Coronary artery (tissue), 2 donors: ENCODE results near the gene USHBP1.

Source experiments
- DNase-seq: peaks from one replicate; pipeline ENCODE4 v3.0.0-alpha.2; 2017; ENCODE audit warnings: low spot score
- H3K27ac ChIP-seq, 2 donors: fragments of 200-600 bp; sonication (generic); one replicate each; pipeline ENCODE4 v1.5.1; 2016 to 2019
- H3K4me3 ChIP-seq: fragments of 200-600 bp; sonication (generic); 2 replicates; pipeline ENCODE4 v1.5.1; 2016; ENCODE audit warnings: mild to moderate bottlenecking, moderate library complexity
- CTCF ChIP-seq: fragments of 200-600 bp; sonication (generic); IDR thresholded peaks from one replicate; pipeline ENCODE4 v1.5.1; 2019; ENCODE audit warnings: antibody characterized with exemption

USHBP1 gene

DNA sequence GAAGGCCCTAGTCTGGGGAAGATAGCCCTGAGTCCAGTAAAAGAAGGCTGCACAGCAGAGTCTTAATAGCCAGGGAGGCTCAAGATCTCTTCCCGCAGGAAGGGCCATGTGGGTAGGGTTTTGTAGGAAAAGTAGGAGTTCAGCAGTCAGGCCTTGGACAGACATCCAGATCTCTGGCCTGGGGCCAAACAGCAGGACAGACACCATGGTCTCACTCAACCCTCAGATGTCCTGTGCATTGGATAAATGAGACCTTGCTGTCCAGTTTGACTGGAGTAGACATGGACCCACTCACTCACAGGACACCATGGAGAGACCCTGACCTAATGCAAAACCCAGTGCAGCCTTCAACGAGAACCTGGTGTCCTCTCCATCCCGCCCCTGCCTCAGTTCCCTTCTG lies 34.7 kb downstream of the USHBP1 start:
- DNase-seq: no peak
- Histone ChIP-seq H3K4me3 (no peak overlapping the region), H3K27ac (no peak overlapping the region)
- no peak for TF ChIP-seq CTCF

GRCh38 chr19:17227798-17228367 lies 36.7 kb downstream of the USHBP1 start:
- DNase-seq: no peak
- no peak overlapping the region for H3K4me3 ChIP-seq
- no peak overlapping the region for H3K27ac ChIP-seq
- no peak for TF ChIP-seq CTCF

DNA sequence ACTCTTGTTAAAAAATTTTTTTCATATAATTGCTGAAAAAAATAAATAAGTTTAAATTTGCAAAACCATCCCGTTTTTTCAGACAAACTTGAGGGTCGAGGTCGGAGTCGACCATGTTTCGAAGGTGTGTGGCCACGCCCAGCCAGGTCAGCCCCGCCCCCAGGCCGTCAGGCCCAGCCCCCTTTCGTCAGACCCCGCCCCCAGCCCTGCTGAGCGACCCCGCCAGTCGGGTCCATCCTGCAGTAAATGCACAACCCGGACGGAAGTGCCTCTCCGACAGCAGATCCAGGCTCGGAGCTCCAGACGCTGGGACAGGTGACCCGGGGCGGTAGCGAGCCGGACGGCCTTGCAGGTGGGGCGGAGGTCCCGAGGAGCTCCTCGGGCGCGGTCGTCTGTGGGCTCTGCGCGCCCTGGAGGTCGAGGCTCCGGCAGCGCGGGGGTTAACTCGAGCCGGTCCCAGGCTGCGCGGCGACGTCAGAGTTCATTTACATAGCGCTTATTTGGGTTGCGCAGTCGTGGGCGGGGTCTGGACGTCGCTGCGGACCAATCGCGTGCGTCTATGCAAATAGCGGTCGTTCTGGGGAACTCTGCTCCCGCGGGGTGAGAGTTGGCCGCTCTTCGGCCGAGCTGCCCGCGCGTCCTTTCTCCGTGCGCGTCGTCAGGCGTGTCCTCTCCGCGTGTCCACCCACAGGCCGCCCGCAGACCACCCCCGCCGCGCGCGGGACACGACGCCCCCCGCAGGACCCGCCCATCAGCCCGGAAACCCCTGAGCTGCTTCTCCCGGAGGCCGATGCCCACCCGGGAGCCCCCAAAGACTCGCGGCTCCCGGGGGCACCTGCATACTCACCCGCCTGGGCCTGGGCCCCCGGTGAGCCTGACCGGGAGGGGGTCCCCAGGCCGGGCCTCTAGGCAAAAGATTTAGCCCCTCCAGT lies 38.3 kb downstream of the USHBP1 start, which contains the start of gene OCEL1:
Gene OCEL1 (plus strand): TSS at position 225 of the 932 bp plus-strand sequence. CDS start 22 bp downstream, at position 247.
- TF ChIP-seq CTCF: no peak
- peak within 1 kb of the TSS; percentile 81 for H3K4me3 ChIP-seq
- peak within 1 kb of the TSS; percentile 81 to 90 for H3K27ac ChIP-seq
- DNase-seq: peak; percentile 99

GRCh38 chr19:17225053-17225452 lies 39.5 kb downstream of the USHBP1 start:
- TF ChIP-seq CTCF: no peak
- H3K4me3 ChIP-seq: no peak overlapping the region
- DNase-seq: no peak
- no peak overlapping the region for H3K27ac ChIP-seq

GRCh38 chr19:17220207-17220758 lies 44.3 kb downstream of the USHBP1 start:
- no peak for DNase-seq
- no peak overlapping the region for H3K4me3 ChIP-seq
- TF ChIP-seq CTCF: no peak
- H3K27ac ChIP-seq: peak overlapping the region in 1 of 2 donors; percentile 11

- H3K4me3 ChIP-seq: no peak overlapping the region
- no peak for TF ChIP-seq CTCF
- no peak overlapping the region for H3K27ac ChIP-seq
- no peak for DNase-seq
Observed at GRCh38 chr19:17219286-17219685, 45.3 kb downstream of the USHBP1 start.
